ENCODE results near the gene CALML6.

The CALML6 gene

DNA sequence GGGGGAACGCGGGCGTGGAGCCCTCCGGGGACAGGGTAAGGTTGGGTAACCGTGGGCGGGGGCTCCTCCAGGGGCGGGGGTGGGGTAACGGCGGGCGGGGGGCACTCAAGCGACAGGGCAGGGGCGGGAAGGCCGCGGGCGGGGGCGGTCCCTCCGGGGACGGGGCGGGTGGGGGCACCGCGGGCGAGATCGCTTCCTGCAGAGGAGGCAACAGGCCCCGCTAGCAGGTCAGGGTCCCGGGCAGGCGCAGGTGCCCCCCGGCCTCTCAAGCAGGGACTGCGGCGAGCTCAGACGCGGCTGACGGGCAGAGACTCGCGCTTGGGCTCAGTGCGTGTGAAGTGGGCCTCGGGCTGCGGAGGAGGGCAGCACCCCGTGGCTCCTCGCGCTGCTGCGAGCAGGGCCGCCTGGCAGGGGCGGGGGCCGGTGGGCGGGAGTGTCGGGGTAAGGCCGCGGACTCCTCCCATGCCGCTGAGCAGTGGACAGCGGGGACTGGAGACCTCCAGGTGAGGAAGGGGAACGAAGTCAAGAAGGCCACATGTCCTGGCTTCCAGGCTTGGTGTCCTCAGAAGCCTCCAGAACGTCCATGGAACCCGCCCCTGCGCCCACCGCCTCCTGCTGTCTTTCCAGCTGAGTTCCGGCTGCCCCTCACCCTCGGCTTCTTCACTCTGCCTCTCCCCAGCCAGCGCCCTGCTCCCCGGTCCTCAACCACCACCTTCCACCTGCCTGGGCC lies 23.5 kb upstream of the CALML6 start (continued):
- TF ChIP-seq ZNF175 (tag by site-specific recombination; IDR thresholded peaks at IDR 0.05) (no peak), ZNF548 (tag by site-specific recombination; IDR thresholded peaks at IDR 0.05) (no peak), ZNF585B (tag by site-specific recombination; IDR thresholded peaks at IDR 0.05) (no peak), ZNF670 (tag by site-specific recombination; IDR thresholded peaks at IDR 0.05; ENCODE audit: low read depth) (no peak), ZNF530 (tag by site-specific recombination; IDR thresholded peaks at IDR 0.05; ENCODE audit: low read depth) (no peak), ZNF521 (tag by site-specific recombination; IDR thresholded peaks at IDR 0.05) (no peak), ZNF513 (tag by site-specific recombination; IDR thresholded peaks at IDR 0.05) (no peak), ZNF837 (tag by site-specific recombination; IDR thresholded peaks at IDR 0.05) (no peak), ZNF677 (tag by site-specific recombination; IDR thresholded peaks at IDR 0.05) (no peak), ZNF23 (tag by site-specific recombination; IDR thresholded peaks at IDR 0.05; ENCODE audit: borderline replicate concordance) (no peak), ZNF792 (tag by site-specific recombination; IDR thresholded peaks at IDR 0.05) (0 out of 2 replicates have a peak, but pooled peaks have one; percentile 61), ZBTB8A (tag by site-specific recombination; IDR thresholded peaks at IDR 0.05) (peak; percentile 68), OVOL3 (tag by site-specific recombination; IDR thresholded peaks at IDR 0.05) (no peak), BCL11A (tag by site-specific recombination; IDR thresholded peaks at IDR 0.05; ENCODE audit: low read depth) (no peak), ZNF623 (tag by site-specific recombination; IDR thresholded peaks at IDR 0.05) (no peak), KLF9 (tag by site-specific recombination; IDR thresholded peaks at IDR 0.05; ENCODE audit: low read depth) (peak; percentile 53; the same call in 1 of the 2 replicates), ZNF610 (tag by site-specific recombination; IDR thresholded peaks at IDR 0.05; ENCODE audit: borderline replicate concordance) (no peak), ZNF391 (tag by site-specific recombination; IDR thresholded peaks at IDR 0.05; ENCODE audit: borderline replicate concordance, low read depth) (no peak), YY1 (tag by site-specific recombination; IDR thresholded peaks at IDR 0.05) (no peak), SCRT2 (tag by site-specific recombination; IDR thresholded peaks at IDR 0.05) (peak; percentile 75), ZNF211 (tag by site-specific recombination; IDR thresholded peaks at IDR 0.05; ENCODE audit: low read depth) (no peak), ZNF324 (tag by site-specific recombination; IDR thresholded peaks at IDR 0.05) (no peak), ZNF830 (tag by site-specific recombination; IDR thresholded peaks at IDR 0.05; ENCODE audit: low read depth) (no peak), GLIS2 (tag by site-specific recombination; IDR thresholded peaks at IDR 0.05) (peak; percentile 64; the same call in 1 of the 2 replicates), ZNF248 (tag by site-specific recombination; IDR thresholded peaks at IDR 0.05) (no peak), GFI1B (tag by site-specific recombination; IDR thresholded peaks at IDR 0.05) (no peak), ZNF202 (tag by site-specific recombination; IDR thresholded peaks at IDR 0.05; ENCODE audit: borderline replicate concordance) (no peak), ZIC2 (tag by site-specific recombination; IDR thresholded peaks at IDR 0.05) (peak; percentile 94), SALL2 (tag by site-specific recombination; IDR thresholded peaks at IDR 0.05; ENCODE audit: borderline replicate concordance) (no peak), ZNF785 (tag by site-specific recombination; IDR thresholded peaks at IDR 0.05) (no peak), GLI2 (tag by site-specific recombination; IDR thresholded peaks at IDR 0.05; ENCODE audit: borderline replicate concordance, low read depth) (no peak), ZNF596 (tag by site-specific recombination; IDR thresholded peaks at IDR 0.05) (no peak), ZNF704 (tag by site-specific recombination; IDR thresholded peaks at IDR 0.05) (no peak), ZNF529 (tag by site-specific recombination; IDR thresholded peaks at IDR 0.05; ENCODE audit: insufficient replicate concordance) (no peak)
- TF ChIP-seq, protein P1, sequence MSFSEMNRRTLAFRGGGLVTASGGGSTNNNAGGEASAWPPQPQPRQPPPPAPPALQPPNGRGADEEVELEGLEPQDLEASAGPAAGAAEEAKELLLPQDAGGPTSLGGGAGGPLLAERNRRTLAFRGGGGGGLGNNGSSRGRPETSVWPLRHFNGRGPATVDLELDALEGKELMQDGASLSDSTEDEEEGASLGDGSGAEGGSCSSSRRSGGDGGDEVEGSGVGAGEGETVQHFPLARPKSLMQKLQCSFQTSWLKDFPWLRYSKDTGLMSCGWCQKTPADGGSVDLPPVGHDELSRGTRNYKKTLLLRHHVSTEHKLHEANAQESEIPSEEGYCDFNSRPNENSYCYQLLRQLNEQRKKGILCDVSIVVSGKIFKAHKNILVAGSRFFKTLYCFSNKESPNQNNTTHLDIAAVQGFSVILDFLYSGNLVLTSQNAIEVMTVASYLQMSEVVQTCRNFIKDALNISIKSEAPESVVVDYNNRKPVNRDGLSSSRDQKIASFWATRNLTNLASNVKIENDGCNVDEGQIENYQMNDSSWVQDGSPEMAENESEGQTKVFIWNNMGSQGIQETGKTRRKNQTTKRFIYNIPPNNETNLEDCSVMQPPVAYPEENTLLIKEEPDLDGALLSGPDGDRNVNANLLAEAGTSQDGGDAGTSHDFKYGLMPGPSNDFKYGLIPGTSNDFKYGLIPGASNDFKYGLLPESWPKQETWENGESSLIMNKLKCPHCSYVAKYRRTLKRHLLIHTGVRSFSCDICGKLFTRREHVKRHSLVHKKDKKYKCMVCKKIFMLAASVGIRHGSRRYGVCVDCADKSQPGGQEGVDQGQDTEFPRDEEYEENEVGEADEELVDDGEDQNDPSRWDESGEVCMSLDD (tag by site-specific recombination; IDR thresholded peaks at IDR 0.05) = peak; percentile 20; the same call in 1 of the 2 replicates
- TF ChIP-seq, protein P2, sequence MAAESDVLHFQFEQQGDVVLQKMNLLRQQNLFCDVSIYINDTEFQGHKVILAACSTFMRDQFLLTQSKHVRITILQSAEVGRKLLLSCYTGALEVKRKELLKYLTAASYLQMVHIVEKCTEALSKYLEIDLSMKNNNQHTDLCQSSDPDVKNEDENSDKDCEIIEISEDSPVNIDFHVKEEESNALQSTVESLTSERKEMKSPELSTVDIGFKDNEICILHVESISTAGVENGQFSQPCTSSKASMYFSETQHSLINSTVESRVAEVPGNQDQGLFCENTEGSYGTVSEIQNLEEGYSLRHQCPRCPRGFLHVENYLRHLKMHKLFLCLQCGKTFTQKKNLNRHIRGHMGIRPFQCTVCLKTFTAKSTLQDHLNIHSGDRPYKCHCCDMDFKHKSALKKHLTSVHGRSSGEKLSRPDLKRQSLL (tag by site-specific recombination; IDR thresholded peaks at IDR 0.05) = no peak
